HG03139 (cell line): ENCODE data around the gene HIVEP3.
A peak's percentile ranks its signal among the peaks of the same experiment; 100 is the strongest.

Experiments
- ATAC-seq: cut with Tn5 transposase; IDR thresholded peaks from one replicate; pipeline ENCODE4 v1.9.1; 2021; ENCODE audit not compliant: unreplicated experiment

The HIVEP3 gene

DNA sequence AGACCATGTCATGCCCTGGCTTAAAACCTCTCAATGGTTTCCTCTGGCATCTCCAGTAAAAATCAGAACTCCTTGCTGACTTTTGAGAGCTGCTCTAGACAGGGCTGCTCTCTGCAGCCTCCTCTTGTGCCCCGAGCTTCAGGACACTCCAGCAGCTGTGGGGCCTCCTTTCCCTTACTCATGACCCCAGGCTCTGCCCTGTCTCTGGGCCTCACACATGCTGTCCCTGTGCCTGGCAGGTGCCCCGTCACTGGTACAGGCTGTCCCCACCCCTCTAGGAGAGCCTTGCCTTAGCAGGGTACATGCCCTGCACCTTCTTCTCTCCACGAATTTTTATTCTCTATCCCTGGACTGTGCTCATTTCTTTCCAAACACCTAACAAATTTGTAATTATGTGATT is 43.2 kb downstream of the HIVEP3 start:
- ATAC-seq, result no peak

DNA sequence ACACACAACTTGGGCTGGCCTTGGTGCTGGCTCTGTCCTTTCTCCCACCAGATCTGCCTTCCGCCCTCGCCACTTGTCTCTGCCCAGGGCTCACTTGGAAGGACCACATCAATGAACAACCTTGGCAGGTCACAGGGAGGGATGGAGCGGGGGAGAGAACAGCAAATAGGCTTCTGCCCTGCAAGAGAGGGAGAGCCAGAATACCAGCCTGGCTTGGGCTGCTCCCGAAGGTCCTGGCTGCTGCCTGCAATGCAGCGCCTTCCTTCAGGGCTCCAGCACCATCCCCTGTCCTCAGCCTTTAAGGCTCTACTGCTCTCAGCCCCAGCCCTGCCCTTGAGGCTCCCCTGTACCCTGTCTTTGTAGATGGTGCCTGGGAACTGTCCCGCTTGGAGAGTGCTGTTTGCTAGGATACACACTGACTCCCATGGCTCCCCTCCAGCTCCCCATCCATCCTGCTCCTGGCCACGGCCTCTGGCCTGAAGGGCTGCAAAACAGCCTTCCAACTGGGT is 43.8 kb downstream of the HIVEP3 start:
- no peak for ATAC-seq

DNA sequence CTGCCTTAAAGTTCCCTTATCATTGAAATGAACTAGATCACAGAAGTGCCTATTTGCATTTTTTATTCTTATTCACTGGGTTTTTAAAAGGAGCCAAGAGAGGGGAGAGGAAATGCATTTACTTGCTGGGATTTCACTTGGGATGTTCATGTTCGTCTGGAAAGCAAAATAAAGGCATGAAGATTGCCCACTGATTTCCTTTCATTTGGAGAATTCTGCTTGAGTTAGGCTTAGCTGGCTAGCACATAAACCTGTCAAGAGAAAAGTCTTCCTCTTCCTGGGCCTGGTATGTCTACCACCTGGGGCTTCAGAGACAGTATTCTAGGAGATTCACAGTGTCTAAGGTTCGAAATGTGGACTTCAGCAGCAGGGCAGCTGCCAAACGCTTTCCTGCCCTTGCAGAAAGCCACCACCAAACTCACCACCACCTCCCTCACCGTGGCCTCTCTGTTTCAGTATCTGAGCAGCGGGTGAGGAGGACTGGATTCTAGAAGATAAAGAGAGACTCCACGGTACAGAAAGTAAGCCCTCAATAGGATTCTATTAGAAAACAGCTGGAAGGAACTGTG is 44.5 kb downstream of the HIVEP3 start:
- ATAC-seq, result no peak

DNA sequence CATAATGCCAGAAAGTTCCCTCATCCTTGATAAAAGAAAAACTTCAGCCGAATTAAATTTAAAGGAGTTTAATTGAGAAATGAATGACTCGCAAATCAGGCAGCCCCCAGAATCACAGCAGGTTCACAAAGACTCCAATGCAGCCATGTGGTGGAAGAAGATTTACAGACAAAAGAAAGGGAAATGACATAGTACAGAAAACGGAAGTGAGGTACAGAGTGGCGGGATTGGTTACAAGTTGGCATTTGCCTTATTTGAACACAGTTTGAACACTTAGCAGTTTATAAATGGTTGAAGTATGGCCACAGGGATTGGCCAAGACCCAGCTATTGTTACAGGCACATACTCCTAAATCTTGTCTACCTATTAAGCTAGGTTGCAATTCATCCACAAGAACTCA is 46.6 kb downstream of the HIVEP3 start:
- ATAC-seq, result no peak

DNA sequence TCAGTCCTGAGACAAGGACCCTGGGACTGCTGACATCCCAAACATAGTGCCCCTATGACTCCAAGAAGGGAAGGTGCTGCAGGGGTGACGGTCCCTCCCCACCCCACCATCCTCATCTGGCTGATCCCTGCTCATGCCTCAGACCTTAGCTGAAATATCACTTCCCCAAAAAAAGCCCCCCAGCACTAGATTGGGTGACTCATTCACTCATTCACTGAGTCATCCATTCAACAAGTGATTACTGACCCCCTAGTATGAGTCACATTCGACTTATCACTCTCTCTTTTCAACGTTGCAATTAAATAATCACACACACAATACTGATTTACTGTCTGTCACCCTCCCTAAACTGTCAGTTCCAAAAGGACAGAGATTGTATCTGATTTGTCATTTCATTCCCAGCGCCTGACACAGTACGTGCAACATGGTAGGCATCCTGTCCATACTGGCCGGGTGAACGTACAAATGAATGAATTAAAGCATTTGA is 48.6 kb downstream of the HIVEP3 start:
- no peak for ATAC-seq

DNA sequence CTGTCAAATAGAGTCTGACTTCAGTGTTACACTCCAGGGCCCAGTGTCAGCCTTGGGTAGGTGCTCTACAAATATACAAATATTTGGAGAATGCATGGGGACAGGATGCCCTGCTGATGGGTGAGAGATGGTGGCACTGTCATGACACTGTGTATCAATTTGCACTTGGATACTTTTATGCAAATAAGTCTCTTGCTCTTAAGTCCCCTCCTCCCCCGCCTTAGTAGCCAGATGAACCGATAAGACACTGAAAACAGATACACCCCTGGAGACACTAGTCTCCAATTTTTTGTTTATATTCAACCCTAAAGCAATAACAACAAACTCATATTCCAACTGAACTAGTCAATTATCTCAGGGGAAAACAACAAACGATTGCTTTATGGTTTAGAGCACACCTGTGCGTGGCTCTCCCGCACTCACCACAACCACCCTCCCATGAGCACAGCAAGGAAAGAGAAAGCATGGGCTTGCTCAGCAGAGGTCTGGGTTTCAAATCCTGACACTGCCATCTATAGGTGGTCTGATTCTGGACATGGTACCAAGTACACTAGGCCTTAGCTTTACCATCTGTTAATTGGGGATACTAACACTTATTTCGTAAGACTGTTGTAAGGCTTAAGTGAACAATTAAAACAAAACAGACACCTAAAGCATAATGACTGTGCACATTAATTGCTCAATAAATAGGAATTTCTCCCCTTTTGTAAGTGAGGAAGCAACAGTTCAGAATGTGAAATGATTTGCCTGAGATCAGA is 50.3 kb downstream of the HIVEP3 start:
- peak; percentile 57 for ATAC-seq

DNA sequence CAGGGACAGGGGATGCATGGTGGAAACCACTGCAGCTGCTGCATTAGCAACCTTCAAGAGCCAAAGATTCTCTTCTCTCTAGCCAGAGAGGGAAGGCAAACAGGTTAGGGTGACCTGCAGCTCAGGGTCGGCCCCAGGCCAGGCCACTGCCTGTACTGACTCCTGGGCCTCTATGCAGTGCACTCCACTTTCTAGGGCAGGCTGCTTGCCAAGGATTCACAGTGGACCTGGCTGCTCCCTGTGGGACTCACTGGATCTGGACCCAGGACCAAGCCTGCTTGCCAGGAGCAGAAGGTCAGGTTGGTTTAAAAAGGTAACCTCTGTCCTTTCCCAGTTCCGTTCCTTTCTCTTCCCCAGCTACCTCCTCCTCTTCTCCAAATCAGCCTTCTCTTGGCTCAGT is 52.4 kb downstream of the HIVEP3 start:
- ATAC-seq, result no peak

DNA sequence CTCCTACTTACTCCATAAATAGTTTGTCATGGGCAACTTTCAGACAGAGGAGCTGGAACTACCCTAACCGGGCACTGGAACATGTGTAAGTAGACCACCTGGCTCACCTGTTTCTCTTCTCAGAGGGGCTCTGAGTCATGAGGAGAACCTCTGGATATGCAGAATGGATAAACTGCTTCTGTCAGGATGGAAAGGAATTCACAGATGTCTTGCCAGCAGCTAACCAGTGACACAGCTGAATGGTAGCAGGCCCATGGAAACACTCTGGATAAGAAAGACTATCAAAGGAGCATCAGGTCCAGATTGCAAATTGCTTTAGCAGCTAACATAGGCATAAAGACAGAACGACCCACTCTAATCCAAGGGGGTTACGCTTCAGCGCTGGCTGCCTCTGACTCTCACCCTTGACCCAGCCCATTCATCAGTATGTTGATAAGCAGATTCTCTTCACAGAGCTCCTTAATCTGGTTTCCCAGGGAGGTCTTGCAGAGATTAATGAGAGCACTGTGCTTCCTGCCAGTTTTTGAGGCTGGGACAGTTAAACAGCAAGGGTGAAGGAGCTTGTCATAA is 54.2 kb downstream of the HIVEP3 start:
- ATAC-seq, result no peak

DNA sequence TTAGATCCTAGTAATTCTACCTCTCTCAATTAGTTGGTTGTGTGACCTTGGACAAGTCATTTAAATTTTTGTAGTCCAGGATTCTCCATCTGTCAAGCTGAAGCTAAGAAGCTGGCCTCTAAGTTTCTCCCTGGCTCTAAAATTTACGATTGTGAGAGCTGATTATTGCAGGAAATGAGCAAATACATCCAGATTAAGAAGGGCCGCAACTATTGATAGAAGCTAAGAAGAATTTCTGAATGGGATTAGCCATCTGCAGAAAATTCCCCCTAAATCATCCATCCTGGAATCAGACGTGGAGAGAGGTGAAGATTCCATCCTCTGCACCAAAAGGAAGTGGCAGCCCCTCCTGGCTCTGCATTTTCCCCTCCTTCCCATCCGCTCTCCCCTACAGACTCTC is 55.0 kb downstream of the HIVEP3 start:
- ATAC-seq, result no peak

DNA sequence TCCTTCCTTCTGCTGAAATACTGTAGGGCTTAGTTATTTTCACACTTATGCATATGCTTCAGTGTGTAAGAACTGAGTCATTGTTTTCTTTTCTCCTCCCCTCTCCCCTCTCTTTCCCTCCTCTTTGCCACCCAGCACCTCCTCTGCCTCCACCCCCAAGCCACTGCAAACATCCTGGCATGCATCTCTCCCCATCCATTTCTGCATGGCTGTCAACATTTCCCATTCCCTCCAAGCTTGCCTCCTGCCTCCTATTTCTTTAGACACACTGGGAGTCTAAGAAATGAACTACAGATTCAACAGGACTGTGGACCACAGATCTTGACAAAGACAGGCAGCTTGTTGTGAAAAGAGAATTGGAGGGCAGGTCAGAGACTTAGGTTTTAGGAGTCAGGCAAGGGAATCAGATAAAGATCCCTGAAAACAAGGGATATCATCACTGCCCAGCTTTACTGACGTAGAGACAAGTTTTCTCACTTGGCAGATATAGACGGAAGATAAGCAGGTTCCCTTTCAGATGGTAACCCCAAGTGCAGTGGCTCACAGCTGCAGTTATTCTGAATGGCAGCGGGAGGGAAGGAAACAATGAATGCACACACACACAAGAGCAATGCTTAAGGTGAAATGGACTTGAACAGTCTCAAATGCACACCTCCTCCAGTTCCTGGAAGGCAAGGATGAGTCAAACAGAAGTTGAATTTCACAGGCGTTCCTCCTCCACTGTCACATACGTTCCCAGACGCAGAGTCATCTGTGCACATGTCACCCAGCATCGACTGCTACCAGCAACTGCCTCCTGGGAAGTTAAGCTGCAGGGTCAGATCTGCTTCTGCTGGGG is 56.1 kb downstream of the HIVEP3 start:
- no peak for ATAC-seq

DNA sequence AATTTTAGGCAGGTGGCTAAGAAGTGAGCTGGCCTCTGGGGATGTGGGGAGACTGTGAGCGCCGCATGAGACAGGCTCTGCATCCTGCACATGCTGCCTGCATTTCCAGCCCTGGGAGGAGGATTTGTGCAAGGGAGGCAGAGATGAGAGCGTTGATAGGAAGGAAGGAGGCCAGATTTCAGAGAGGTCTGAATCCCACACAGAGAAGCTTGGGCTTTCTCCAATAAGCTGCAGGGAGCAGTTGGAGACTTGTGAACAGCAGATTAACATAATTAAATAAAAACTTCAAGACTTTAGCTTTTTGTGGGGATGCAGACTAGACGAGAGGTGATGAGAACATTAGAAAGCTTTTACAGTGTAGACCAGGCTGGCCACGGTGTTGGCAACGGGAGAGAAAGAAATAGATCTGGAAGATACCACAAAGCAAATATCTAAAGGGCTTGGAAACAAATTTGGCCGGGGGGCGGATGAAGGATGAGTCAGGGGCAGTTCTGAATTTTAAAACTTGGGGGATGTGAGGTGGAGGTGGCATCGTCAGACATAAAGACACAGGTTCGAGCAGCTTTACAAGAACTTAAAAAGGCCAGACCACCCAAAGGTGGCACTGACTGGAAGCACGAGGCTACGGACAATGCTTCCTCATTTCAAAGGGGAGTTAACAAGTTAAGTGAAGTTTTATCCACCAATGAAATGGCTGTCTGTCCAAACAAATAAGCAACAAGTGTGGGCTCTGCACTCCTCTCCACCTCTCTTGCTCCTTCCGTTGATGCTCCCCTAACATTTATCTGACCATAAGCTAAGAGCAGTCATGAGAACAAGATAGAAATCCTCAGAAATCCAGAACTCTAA is 57.0 kb downstream of the HIVEP3 start:
- no peak for ATAC-seq

DNA sequence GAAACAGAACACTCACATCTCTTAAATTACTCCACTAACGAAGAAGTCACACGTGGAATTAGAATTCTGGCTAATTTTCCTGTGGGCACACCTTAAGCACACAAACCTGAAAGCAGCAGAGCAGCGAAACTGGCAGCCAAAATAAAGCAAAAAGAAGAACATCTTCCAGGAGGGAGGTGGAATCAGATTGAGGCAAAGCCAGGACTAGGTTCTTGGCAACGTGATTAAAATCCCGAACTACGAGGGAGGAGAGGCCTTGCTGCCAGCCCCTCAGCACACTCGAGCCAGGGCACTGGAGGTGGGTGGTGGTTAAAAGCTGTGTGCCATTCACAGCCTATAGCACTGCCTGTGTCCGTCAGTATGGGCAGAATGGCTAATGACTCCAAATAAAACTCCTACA is 58.0 kb downstream of the HIVEP3 start:
- no peak for ATAC-seq

DNA sequence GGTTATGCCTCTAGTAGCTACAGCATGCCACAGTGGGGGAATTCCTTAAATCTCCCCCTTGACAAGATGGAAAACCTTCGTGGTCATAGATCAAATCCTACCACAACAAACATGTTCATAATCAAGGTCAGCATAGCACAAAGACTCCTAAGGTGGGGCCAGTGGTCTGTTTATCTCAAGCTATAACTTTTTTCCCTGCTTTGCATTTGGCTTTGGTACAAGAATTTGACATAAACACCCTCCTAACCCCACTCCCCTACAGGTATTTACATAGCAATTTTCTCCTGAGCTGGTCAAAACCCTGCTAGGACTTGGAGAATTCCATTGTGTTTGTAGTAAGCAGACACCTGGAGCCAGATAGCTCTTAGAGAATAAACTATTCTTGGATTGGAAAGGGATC is 58.5 kb downstream of the HIVEP3 start:
- ATAC-seq, result no peak

DNA sequence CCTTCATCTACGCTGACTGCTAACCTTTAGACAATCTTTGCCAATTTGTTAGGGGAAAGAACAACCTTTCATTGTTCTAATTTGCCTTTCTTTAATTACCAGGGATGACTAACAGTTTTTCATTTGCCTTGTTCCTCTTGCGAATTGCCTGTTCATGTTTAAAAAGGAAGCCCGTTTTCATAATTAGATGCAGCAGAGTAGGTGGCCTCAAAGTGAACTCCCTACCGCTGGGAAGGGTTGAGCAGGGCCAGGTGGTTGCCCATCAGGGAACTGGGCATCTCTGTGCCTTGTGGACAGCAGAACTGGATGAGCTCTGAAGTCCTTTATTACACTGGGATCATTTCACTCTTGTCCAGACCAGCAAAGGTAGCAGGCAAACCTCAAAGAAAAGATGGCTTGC is 59.0 kb downstream of the HIVEP3 start:
- ATAC-seq, result no peak

DNA sequence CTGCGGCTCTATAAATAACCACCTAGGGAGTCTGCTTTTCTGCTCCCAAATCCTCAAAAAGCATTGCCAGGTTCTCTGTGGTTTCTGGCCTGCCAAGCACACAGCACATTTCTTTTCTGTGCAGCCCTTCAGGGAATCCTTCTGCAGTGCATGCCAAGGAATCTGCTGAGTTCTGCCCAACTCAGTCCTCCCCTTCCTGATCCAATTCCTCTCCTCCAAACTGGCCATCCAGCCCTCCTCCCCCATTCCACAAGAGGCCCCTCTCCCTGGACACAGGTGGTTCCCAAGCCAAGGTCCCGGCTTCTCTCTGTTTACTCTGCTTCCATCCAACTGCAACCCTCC is 61.8 kb downstream of the HIVEP3 start:
- ATAC-seq, result no peak

DNA sequence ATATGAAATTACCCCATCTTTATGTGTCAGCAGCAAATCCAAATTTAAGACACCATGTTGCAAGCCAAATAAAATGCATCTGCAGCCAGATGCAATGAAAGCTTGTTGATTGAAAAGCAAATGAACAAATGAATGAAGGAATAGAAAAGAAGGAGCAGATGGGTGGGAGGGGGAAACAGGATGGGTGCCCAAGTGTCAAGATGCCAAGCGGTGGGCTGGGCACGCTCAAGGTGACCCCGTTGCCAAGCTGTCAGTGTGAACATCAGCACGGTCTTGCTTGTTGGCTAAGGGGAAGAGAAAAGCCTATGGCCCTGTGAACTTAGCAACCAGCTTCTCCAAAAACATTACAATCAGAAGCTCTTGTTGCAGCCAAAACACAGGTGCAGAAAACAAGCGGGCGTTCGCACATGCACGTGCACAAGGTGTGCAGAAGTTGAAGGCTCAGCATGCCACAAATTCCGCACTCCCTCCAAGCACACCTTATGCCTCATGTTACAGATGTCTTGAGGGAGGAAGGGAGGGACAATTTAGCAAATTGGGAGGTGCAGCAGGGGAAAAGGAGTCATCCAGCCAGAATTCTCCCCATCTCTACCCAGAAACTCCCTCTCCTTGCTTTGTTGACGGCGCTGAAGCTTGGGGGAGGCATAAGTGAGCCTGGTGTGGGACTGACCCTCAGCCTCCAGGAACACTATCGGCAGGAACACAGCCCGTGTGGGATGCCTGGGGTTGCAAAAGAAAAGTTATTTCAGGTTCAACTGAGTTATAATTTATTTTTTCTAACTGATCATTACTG is 62.4 kb downstream of the HIVEP3 start:
- no peak for ATAC-seq

DNA sequence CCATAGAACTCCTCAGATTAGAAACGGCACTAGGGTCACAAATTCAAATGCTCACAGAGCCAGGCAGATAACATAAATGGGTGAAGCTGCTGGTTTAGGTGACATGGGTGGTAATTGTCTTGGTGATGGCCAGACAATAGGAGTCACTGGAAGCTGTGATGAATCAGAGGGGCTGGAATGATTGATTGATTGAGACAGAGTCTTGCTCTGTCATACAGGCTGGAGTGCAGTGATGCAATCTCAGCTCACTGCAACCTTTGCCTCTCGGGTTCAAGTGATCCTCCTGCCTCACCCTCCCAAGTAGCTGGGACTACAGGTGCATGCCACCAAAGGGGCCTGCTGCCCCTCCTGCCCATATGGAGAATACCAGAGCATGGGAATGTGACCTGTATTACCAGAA is 63.0 kb downstream of the HIVEP3 start:
- no peak for ATAC-seq

DNA sequence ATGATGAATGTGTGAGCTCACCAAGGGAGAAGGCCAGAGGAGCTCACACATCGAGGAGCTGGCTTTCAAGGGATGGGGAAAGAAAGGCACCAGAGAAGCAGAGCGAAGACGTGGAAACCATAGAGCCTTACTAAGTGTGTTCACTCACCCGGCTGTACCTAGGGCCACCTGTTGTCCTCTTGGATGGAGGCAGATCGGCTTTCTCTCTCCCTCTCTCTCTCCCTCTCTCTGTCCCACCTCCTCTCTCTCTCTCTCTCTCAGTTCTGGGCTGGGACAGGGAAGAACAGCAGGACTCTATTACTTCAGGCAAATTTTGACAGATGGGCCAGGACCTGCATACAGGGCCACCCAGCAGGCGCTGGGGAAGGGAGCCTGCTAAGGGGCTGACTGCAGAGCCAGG is 64.8 kb downstream of the HIVEP3 start:
- no peak for ATAC-seq

DNA sequence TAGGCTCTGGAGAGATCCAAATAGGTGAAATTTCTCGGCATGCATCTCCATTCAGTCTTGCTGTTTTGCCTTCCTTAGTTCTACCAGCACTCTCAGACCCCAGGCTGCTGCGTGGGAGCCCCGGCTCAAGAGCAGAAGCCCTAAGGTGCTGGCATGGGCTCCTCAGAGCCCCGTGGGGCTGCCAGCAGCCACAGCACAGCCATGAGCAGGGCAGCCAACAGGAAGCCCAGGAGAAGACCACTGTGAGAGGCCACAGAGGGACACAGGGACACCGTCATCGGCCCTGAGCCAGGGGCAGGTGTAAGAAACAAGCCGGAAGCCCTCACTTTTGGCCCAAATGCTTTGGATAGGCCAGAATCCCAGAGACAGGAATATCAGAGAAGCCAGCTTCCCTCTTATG is 66.6 kb downstream of the HIVEP3 start:
- ATAC-seq, result no peak

DNA sequence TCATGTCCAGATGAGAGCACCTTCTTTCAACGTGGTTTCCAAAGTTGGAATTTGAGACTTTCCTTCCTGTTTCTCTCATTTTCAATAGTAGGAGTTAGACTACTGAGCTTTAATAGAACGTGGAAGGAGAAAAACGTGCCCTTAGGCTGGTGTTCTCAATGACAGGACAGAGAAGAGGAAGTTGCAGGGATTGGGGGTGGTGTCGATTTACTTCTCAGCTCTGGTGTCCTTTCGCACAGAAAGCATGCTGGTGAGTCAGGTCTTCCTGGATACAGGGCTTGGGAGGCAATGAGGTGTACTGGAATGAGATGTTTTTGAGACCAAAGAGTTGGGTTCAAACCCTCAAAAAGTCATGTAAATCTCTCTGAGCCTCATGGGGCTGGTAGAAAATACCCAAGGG is 67.1 kb downstream of the HIVEP3 start:
- ATAC-seq, result no peak
